Measurements from ENCODE around the gene TGFBR3L. TPM values are rescaled to one million over a fixed set of nuclear protein-coding genes. Genes with fewer than 3 reads are reported as not detected.

Gene TGFBR3L
- total RNA-seq, 4 donors from 2014 or later, result 1.5 to 3.7 (median 2.1) TPM; not detected in 1

DNA sequence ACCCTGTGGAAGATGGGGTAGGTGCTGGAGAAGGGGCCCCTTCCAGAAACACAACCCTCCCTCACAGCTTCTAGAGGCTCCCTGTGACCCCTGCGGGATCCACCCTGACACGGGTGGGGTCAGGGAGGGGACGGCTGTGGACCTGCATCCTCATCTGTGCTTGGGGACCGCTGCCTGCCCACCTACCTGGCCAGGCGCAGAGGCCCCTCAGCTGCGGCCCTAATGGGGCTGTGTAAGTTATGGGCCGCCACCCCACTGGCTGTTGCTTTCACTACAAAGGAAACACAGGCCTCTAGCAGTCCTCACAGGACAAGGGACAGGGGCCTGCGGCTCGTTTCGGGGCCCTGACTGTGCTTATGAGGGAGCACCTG lies 18.3 kb downstream of the TGFBR3L start:
- no peak for DNase-seq (ENCODE audit: low spot score in 2 of 2)
- WGBS, 2 donors, result 91 to 93% methylated on average over 10 of the region's 10 CpGs
- H3K4me3 ChIP-seq (ENCODE audit: low read depth, poor library complexity, severe bottlenecking), result no peak overlapping the region
- no peak for TF ChIP-seq POLR2A (IDR thresholded peaks at IDR 0.05)
- TF ChIP-seq, protein P1, sequence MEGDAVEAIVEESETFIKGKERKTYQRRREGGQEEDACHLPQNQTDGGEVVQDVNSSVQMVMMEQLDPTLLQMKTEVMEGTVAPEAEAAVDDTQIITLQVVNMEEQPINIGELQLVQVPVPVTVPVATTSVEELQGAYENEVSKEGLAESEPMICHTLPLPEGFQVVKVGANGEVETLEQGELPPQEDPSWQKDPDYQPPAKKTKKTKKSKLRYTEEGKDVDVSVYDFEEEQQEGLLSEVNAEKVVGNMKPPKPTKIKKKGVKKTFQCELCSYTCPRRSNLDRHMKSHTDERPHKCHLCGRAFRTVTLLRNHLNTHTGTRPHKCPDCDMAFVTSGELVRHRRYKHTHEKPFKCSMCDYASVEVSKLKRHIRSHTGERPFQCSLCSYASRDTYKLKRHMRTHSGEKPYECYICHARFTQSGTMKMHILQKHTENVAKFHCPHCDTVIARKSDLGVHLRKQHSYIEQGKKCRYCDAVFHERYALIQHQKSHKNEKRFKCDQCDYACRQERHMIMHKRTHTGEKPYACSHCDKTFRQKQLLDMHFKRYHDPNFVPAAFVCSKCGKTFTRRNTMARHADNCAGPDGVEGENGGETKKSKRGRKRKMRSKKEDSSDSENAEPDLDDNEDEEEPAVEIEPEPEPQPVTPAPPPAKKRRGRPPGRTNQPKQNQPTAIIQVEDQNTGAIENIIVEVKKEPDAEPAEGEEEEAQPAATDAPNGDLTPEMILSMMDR (IDR thresholded peaks at IDR 0.05), result no peak
- intact Hi-C loops (cut with DNase I; ENCODE audit: low total_unique reads), result no loop called here

DNA sequence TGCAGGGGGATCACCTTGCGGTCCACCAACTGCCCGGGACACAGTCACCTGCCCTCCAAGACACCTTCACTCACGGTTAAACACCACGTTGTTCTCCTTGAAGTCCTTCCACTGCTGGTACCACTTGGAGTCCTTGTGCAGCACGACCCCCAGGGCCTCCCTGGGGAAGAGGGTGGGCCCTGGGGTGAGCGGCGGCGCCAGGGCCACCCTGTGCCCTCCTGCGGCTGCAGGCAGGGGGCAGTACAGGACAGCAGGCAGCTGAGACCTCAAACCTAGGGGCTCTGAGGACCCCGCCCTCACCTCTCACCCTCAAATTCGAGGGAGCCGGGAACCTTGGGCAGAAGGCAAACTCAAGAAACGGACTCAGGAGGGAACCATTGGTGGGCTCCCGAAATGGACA lies 18.8 kb downstream of the TGFBR3L start:
- TF ChIP-seq, protein P1 (IDR thresholded peaks at IDR 0.05), result no peak
- WGBS, 2 donors, result 81 to 91% methylated on average over 13 to 14 of the region's 14 CpGs
- DNase-seq (ENCODE audit: low spot score in 2 of 2), result no peak
- intact Hi-C loops (cut with DNase I; ENCODE audit: low total_unique reads), result no loop called here
- H3K4me3 ChIP-seq (ENCODE audit: low read depth, poor library complexity, severe bottlenecking), result no peak overlapping the region

DNA sequence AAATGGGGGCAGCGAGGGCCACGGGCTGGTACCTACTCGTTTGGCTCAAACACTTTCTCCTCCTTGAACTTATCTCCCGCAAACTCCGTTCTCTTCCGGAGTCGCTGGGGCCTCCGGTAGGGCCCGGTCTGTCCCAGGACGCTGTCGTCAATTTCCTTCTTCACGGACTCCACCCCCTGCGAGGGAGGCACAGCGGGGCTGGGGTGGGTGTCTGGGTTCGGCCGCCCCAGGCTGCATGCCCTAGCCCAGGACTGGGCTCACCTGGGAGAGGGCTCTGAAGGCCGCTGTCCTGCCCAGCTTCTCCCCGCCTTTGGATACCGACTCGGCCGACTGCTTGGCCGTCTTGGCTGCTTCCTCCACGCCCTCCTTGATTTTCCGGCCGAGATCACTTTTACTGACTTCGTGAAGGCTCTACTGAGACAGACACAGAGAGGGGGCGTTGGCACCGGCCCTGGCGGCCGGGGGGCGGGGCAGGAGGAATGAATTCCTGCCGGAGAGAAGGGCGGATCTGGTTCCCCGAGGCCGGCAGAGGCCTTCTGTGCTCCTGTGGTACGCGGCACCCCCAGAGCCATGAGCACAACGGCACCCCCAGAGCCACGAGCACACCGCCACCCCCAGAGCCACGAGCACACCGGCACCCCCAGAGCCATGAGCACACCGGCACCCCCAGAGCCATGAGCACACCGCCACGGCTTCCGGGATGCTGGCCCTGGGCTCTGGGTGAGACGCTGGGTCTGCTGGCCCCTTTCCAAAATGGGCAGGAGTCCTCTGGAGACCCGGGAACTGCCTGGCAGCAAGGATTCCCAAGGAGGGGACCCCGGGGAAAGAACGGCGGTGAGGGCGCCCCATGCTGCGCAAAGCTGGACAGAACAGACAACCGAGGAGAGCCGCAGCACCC lies 19.4 kb downstream of the TGFBR3L start:
- no peak overlapping the region for H3K4me3 ChIP-seq (ENCODE audit: low read depth, poor library complexity, severe bottlenecking)
- TF ChIP-seq, protein P1 (IDR thresholded peaks at IDR 0.05), result no peak
- no peak for TF ChIP-seq POLR2A (IDR thresholded peaks at IDR 0.05)
- 86 to 88% methylated on average over 46 to 55 of the region's 55 CpGs for WGBS, 2 donors
- no peak for DNase-seq (ENCODE audit: low spot score in 2 of 2)
- intact Hi-C loops (cut with DNase I; ENCODE audit: low total_unique reads), result no loop called here

DNA sequence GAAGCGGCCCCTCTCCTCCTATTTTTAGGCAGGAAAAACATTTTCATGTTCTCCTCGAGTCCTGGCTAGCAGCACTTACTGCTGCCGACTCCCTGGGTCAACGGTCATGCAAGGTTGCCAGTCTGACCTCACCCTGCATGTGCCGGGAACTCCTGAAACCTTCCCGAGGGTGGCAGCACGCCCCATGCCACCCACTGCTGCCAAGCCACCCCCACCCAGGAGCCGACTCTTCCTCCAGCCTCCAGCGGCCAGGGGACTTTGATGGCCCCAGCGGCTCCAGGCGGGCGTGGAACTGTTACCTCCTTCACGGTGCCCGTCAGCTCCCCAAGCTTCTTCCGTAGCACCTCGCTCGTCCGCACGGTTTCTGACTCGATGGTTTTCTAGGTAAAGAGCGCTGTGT lies 20.1 kb downstream of the TGFBR3L start:
- H3K4me3 ChIP-seq (ENCODE audit: low read depth, poor library complexity, severe bottlenecking), result no peak overlapping the region
- DNase-seq (ENCODE audit: low spot score in 2 of 2), result no peak
- WGBS, 2 donors, result 90 to 92% methylated on average over 21 of the region's 21 CpGs
- TF ChIP-seq POLR2A (IDR thresholded peaks at IDR 0.05), result no peak
- TF ChIP-seq, protein P1 (IDR thresholded peaks at IDR 0.05), result no peak
- intact Hi-C loops (cut with DNase I; ENCODE audit: low total_unique reads), result no loop called here

DNA sequence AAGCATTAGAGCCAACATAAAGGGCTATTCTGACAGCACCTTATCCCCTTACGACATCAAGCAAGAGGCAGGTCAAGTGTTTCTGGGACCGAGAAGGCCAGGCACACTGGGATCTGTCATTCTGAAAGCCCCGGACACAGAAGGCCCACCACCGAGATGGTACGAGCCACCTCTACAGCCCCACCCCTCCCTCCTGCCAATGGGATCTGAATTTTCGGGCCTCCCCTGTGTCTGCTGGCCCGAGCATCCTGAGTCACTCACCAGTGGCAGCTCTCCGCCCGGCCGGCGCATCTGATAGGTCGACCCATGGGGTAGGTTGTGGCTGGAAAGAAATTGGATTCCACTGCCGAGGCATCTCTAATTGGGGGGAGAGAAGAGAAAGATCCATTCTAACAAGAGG lies 26.2 kb downstream of the TGFBR3L start:
- H3K4me3 ChIP-seq (ENCODE audit: low read depth, poor library complexity, severe bottlenecking), result no peak overlapping the region
- DNase-seq (ENCODE audit: low spot score in 2 of 2), result no peak
- TF ChIP-seq POLR2A (IDR thresholded peaks at IDR 0.05), result no peak
- 88 to 92% methylated on average over 11 to 13 of the region's 13 CpGs for WGBS, 2 donors
- intact Hi-C loops (cut with DNase I; ENCODE audit: low total_unique reads), result no loop called here

DNA sequence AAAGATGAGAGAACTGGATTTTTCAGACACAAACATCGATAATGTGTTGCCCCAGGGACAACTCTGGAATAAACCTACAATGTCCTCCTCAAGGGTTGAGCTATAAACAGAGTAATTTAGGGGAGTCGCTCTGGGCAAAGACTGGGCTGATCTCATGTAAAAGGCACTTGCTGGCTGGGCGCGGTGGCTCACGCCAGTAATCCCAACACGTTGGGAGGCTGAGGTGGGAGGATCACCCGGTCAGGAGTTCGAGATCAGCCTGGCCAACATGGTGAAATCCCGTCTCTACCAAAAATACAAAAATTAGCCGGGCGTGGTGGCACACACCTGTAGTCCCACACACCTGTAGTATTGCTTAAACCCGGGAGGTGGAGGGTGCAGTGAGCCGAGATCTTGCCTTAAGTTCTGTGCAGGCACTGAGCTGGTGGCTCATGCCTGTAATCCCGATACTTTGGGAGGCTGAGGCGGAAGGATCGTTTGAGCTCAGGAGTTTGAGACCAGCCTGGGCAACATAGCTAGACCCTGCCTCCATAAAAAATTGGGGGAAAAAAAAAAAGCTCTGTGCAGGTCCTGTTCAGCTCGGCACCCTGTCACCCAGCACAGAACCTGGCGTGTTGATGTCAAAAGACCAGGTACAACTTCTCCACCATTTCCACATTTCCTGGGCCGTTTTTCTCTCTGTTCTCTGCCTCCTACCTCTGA lies 27.4 kb downstream of the TGFBR3L start:
- H3K4me3 ChIP-seq (ENCODE audit: low read depth, poor library complexity, severe bottlenecking), result no peak overlapping the region
- intact Hi-C loops (cut with DNase I; ENCODE audit: low total_unique reads), result loop anchor here (1.0 kb wide), 1 partner anchor 15 kb away; no protein-coding TSS in a partner anchor
- no peak for TF ChIP-seq POLR2A (IDR thresholded peaks at IDR 0.05)
- TF ChIP-seq, protein P1 (IDR thresholded peaks at IDR 0.05), result no peak
- DNase-seq (ENCODE audit: low spot score in 2 of 2), result no peak
- 82 to 86% methylated on average over 19 of the region's 19 CpGs for WGBS, 2 donors
